Measurements from ENCODE around the gene DNMT1.

The DNMT1 gene

DNA sequence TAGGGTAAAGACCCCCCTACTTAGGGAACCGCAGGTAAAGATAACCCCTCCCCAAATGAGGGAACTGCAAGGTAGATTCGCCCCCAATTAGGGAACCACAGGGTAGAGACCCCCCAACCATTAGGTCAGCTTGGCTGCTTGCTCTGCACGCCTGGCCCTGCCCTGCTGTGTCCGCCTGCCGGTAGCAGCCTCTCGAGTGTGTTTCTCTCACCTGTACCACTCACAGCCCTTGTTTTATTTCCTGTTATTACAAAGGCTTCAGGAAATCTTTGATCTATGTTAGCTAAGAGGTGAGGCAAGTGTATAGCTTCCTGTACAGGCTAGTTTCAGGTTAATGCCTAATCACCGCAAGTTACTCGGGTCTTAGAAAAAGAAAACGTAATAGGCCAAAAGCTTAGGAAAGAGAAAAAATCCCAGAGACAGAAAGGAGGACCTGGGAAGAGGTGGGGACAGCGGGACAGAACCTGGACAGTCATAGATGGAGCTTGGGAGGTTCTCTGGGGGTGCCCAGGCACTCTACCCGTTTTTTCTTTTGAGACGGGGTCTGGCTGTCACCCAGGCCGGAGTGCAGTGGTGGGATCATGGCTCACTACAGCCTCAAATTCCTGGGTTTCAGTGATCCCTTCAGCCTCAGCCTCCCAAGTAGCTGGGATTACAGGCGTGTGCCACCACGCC is 51.9 kb downstream of the DNMT1 start:
- in situ Hi-C loops (cut with MboI; ENCODE audit: low sequenced_read_pairs), result no loop called here

- in situ Hi-C loops (cut with MboI; ENCODE audit: low sequenced_read_pairs), result no loop called here
These were observed 52.8 kb downstream of the DNMT1 start for GRCh38 chr19:10141973-10142372.

DNA sequence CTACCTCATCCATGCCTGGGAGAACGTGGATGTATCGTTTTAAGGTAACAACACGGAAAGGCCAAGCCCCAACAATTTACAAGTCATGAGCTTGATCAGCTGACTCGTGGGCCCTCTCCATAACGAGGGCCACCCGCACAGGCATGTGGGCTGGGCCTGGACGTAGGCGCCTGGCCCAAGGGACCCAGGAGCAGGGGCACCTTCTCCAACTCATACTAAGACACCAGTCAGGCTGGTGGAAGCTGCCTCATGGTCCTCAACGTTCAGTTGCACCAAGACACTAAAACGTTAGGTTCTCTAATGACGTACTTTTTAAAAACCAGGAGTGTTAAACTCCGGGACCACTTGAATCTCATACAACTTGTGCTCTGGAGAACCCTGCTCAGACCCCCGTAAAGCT is 53.3 kb downstream of the DNMT1 start:
- in situ Hi-C loops (cut with MboI; ENCODE audit: low sequenced_read_pairs), result no loop called here

GRCh38 chr19:10139952-10140351 is 54.8 kb downstream of the DNMT1 start:
- in situ Hi-C loops (cut with MboI; ENCODE audit: low sequenced_read_pairs), result no loop called here

GRCh38 chr19:10138879-10139795 is 55.6 kb downstream of the DNMT1 start:
- in situ Hi-C loops (cut with MboI; ENCODE audit: low sequenced_read_pairs), result no loop called here

DNA sequence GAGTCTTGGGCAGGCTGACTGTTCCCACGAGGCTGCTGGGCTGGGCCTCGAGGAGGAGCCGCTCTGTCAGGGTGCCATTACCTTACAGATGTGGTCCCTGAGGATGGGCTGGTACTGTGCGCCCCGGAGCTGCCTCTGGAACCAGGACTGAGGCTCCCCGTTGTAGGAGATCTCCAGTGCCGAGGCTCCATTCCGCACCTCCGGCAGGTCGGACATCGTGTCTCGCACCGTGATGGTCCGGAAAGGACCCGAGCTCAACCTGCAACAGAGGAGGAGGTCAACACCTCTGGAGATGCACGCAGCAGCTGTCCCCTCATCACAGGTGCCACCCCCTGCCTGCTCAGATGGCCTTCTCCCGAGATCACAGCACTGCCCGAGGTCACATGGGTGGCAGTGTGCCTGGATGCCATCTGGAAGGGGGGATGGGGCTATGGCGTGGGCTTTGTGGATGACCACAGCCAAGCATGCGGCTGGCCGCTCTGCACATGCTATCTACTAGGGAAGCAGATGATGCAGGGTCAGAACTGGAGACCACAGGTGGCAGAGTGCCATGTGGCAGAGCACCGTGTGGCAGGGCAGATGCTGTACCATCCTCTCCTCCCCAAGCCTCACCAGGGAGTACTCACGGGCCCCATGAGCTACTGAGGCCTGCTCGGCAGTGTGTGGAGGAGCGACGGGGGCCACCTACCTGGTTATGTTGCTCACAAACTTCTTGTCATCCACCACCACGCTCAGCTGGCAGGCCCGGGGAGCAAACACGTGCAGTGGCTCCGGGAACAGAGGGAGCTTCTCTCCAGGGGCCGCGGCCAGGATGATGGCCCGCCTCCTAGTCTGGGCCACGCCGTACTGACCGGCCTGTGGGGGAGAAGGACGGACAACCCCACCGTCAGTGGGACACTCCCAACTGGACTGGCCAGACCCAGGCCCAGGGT is 56.7 kb downstream of the DNMT1 start:
- in situ Hi-C loops (cut with MboI; ENCODE audit: low sequenced_read_pairs), result no loop called here

GRCh38 chr19:10136936-10137335 is 57.8 kb downstream of the DNMT1 start:
- in situ Hi-C loops (cut with MboI; ENCODE audit: low sequenced_read_pairs), result no loop called here

DNA sequence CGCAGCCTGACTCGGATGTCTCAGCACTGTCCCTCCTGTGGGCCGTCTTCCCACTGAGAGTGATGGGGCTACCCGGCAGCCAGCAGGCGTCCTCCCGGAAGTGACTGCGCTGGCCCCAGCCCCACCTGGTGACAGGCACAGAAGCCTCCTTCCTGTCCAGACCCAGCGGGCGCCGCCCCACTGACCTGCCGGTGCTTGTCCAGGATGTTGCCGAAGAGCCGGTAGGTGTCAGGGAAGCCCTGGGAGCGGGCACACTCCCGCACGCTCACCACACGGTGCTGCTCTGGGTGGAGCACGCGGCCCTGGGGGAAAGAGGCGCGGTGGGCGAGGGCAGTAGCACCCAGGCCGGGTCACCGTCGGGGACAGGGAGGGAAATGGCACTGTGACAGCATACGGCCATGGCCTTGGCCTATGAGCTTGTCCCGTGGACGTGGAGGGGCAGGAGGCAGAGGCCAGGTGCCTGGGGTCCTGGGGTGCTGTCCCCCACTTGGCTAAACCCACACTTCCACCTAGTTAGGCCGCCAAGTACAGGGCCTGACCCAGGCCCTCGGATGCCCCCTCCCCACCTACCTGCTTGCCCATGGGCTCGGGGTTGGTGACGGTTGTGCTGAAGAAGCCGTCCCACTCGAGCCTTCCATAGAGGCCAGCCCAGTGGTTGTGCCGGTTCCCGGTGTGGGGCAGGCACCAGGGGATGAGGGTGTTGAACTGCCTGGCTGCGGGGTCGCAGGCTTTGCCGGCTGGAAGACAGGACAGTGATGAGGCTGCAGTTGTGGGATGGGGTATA is 59.0 kb downstream of the DNMT1 start:
- in situ Hi-C loops (cut with MboI; ENCODE audit: low sequenced_read_pairs), result no loop called here

DNA sequence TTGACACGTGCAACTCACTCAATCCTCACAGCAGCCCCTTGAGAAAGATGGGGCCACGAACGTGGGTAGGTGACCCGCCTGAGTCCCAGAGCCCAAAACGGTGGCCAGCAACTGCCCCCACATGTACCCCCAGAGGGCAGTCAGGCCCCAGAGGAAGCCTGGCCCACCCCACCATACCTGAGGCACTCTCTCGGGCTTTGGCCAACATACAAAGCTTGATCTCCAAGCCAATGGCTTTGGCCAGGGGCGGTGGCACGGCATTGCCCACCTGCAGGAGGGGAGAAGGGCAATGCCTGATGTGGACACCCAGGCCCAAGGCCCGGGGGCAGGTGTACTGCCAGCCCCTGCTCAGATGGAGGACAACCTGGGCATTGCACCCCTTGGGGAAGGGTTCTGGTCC is 60.7 kb downstream of the DNMT1 start:
- in situ Hi-C loops (cut with MboI; ENCODE audit: low sequenced_read_pairs), result no loop called here

- in situ Hi-C loops (cut with MboI; ENCODE audit: low sequenced_read_pairs), result no loop called here
These were observed 61.2 kb downstream of the DNMT1 start for GRCh38 chr19:10133596-10133995.

GRCh38 chr19:10132905-10133304 is 61.8 kb downstream of the DNMT1 start:
- in situ Hi-C loops (cut with MboI; ENCODE audit: low sequenced_read_pairs), result no loop called here

DNA sequence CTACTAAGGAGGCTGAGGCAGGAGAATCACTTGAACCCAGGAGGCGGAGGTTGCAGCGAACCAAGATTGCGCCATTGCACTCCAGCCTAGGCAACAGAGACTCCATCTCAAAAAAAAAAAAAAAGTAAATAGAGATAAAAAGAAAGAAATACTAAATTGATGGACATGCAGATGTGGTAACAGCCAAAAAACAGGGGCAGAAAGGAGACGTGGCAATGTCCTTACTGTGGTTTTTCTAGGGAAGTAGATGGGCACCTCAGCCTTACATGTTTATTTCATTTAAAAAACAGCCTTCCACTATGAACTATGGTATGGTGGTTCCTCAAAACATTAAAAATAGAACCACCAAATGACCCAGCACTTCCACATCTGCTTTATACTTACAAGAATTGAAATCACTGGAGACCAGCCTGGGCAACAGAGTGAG is 68.5 kb downstream of the DNMT1 start:
- in situ Hi-C loops (cut with MboI; ENCODE audit: low sequenced_read_pairs), result no loop called here

GRCh38 chr19:10124429-10124828 is 70.3 kb downstream of the DNMT1 start:
- in situ Hi-C loops (cut with MboI; ENCODE audit: low sequenced_read_pairs), result no loop called here

- in situ Hi-C loops (cut with MboI; ENCODE audit: low sequenced_read_pairs), result no loop called here
These were observed 72.7 kb downstream of the DNMT1 start for GRCh38 chr19:10122045-10122444.

DNA sequence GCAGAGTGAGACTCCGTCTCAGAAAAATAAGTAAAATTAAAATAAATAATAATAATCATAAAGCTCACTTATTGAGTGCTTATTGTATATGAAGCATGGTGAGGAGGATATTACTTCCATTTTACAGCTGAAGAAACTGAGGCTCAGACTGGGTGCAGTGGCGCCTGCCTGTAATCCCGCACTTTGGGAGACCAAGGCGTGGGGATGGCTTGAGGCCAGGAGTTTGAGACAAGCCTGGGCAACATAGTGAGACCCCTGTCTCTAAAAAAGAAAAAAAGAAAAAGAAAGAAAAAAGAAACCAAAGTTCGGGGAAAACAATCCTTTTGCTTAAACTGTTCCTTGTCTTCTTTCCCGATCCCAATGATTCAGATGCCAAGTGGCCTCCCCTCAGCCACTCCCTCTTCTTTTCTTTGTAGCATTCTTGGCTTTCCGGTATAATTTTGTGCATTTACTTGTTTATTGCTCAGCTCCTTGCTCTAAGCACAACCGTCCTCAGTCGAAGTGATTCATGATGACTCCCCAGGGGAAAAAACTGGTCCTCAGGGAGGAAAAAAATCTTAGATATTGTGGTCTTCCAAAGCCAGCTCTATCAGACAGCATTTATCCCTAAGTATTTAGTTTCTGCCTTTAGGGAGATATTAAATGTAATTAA is 74.1 kb downstream of the DNMT1 start:
- in situ Hi-C loops (cut with MboI; ENCODE audit: low sequenced_read_pairs), result no loop called here

GRCh38 chr19:10118960-10119359 is 75.8 kb downstream of the DNMT1 start:
- in situ Hi-C loops (cut with MboI; ENCODE audit: low sequenced_read_pairs), result no loop called here

DNA sequence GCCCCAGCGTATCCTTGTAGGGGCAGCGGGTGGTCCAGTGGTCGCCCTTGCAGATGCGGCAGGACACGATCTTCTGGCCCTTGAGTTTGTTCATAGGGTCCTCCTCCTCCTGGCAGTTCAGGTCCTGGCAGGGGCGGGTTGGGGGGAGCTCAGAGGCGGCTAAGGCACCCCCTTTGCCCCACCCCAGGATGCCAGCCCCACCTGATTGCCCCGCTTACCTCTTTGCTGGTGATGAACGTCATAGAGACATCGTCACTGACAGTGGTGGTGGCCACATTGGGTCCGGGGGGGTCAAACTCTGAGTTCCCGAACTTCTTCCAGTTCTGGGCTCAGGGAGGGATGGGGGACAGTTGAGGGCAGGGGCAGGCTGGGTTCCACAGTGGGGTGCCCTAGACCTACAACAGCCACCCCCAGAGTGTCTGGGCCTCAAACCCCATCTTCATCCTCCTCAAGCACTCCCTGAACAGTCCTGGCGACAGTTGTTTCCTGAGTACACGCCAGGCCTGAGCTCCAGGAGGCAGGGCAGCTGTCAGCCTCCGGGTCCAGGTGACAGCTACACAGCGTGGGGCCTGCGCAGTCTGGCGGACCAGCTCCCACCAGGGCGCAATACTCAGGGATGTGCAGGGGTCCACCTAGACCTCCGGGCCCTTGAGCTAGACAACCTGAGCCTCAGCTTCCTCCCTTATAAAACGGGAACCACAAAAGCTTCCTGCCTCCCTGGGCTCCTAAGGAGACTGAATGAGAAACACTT is 77.7 kb downstream of the DNMT1 start:
- in situ Hi-C loops (cut with MboI; ENCODE audit: low sequenced_read_pairs), result no loop called here

GRCh38 chr19:10116085-10116865 is 78.5 kb downstream of the DNMT1 start:
- in situ Hi-C loops (cut with MboI; ENCODE audit: low sequenced_read_pairs), result no loop called here

Data from HL-60/S4 (cell line).